ENCODE data around the gene ASTN2. TPM values are rescaled to one million over a fixed set of nuclear protein-coding genes. Genes with fewer than 3 reads are reported as not detected.
"Not testable (repeated sequence)": the region's sequence is repeated elsewhere in the genome, so short reads cannot be mapped to it uniquely, and the experiment has no call there.

The ASTN2 gene
- total RNA-seq, 2 donors from 2014 or later: 113 to 153 TPM

- no peaks in the 10 kb centered on the region for H3K27me3 ChIP-seq (replicated peaks; ENCODE audit: insufficient read depth)
- H3K36me3 ChIP-seq: no peaks in the 10 kb centered on the region
- no peaks in the 10 kb centered on the region for H3K4me1 ChIP-seq (replicated peaks)
- no peak for DNase-seq (ENCODE audit: low spot score)
- TF ChIP-seq POLR2A (IDR thresholded peaks at IDR 0.05) (no peak), POLR2AphosphoS5 (IDR thresholded peaks at IDR 0.05) (no peak)
- TF ChIP-seq, protein P1, sequence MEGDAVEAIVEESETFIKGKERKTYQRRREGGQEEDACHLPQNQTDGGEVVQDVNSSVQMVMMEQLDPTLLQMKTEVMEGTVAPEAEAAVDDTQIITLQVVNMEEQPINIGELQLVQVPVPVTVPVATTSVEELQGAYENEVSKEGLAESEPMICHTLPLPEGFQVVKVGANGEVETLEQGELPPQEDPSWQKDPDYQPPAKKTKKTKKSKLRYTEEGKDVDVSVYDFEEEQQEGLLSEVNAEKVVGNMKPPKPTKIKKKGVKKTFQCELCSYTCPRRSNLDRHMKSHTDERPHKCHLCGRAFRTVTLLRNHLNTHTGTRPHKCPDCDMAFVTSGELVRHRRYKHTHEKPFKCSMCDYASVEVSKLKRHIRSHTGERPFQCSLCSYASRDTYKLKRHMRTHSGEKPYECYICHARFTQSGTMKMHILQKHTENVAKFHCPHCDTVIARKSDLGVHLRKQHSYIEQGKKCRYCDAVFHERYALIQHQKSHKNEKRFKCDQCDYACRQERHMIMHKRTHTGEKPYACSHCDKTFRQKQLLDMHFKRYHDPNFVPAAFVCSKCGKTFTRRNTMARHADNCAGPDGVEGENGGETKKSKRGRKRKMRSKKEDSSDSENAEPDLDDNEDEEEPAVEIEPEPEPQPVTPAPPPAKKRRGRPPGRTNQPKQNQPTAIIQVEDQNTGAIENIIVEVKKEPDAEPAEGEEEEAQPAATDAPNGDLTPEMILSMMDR (IDR thresholded peaks at IDR 0.05): no peak
- no peak overlapping the region for H3K27ac ChIP-seq
- intact Hi-C loops (cut with DNase I): no loop called here
- no peaks in the 10 kb centered on the region for H3K9me3 ChIP-seq
- 89% methylated on average over 4 of the region's 4 CpGs for WGBS
- no peak overlapping the region for H3K4me3 ChIP-seq
Observed at GRCh38 chr9:117073071-117073470, 341.8 kb downstream of the ASTN2 start.

- H3K4me1 ChIP-seq (replicated peaks): no peaks in the 10 kb centered on the region
- no peaks in the 10 kb centered on the region for H3K9me3 ChIP-seq
- 89% methylated on average over 3 of the region's 3 CpGs for WGBS
- H3K4me3 ChIP-seq: no peak overlapping the region
- TF ChIP-seq POLR2AphosphoS5 (IDR thresholded peaks at IDR 0.05) (no peak), POLR2A (IDR thresholded peaks at IDR 0.05) (no peak)
- TF ChIP-seq, protein P1 (IDR thresholded peaks at IDR 0.05): no peak
- no peaks in the 10 kb centered on the region for H3K27me3 ChIP-seq (replicated peaks; ENCODE audit: insufficient read depth)
- H3K36me3 ChIP-seq: no peaks in the 10 kb centered on the region
- DNase-seq (ENCODE audit: low spot score): no peak
- intact Hi-C loops (cut with DNase I): no loop called here
- H3K27ac ChIP-seq: no peak overlapping the region
Observed at GRCh38 chr9:117072216-117072615, 342.6 kb downstream of the ASTN2 start.

- 83% methylated on average over 6 of the region's 24 CpGs for WGBS
- intact Hi-C loops (cut with DNase I); H3K4me3 ChIP-seq; H3K9me3 ChIP-seq; H3K36me3 ChIP-seq; H3K27me3 ChIP-seq (replicated peaks; ENCODE audit: insufficient read depth); DNase-seq (ENCODE audit: low spot score); H3K4me1 ChIP-seq (replicated peaks); H3K27ac ChIP-seq: not testable (repeated sequence)
Observed at GRCh38 chr9:117071673-117072207, 343.1 kb downstream of the ASTN2 start.

- intact Hi-C loops (cut with DNase I): no loop called here
- Histone ChIP-seq H3K9me3 (no peaks in the 10 kb centered on the region), H3K27ac (no peak overlapping the region), H3K4me3 (no peak overlapping the region), H3K36me3 (no peaks in the 10 kb centered on the region), H3K4me1 (replicated peaks) (no peaks in the 10 kb centered on the region), H3K27me3 (replicated peaks; ENCODE audit: insufficient read depth) (no peaks in the 10 kb centered on the region)
- WGBS: 44% methylated on average over 10 of the region's 10 CpGs
- no peak for DNase-seq (ENCODE audit: low spot score)
- TF ChIP-seq, protein P1 (IDR thresholded peaks at IDR 0.05): no peak
- TF ChIP-seq POLR2AphosphoS5 (IDR thresholded peaks at IDR 0.05): no peak
- TF ChIP-seq POLR2A (IDR thresholded peaks at IDR 0.05): no peak
Observed at GRCh38 chr9:117063721-117064471, 351.0 kb downstream of the ASTN2 start.

- TF ChIP-seq, protein P1 (IDR thresholded peaks at IDR 0.05): no peak
- TF ChIP-seq POLR2AphosphoS5 (IDR thresholded peaks at IDR 0.05) (no peak), POLR2A (IDR thresholded peaks at IDR 0.05) (no peak)
- Histone ChIP-seq H3K27me3 (replicated peaks; ENCODE audit: insufficient read depth) (no peaks in the 10 kb centered on the region), H3K4me3 (no peak overlapping the region), H3K4me1 (replicated peaks) (no peaks in the 10 kb centered on the region), H3K27ac (no peak overlapping the region), H3K36me3 (no peaks in the 10 kb centered on the region), H3K9me3 (no peaks in the 10 kb centered on the region)
- intact Hi-C loops (cut with DNase I): no loop called here
- no peak for DNase-seq (ENCODE audit: low spot score)
Observed at GRCh38 chr9:117060963-117061362, 353.9 kb downstream of the ASTN2 start.

All from prostate gland (tissue), 2 donors.